Measurements from ENCODE around the gene RASGRP2.

DNA sequence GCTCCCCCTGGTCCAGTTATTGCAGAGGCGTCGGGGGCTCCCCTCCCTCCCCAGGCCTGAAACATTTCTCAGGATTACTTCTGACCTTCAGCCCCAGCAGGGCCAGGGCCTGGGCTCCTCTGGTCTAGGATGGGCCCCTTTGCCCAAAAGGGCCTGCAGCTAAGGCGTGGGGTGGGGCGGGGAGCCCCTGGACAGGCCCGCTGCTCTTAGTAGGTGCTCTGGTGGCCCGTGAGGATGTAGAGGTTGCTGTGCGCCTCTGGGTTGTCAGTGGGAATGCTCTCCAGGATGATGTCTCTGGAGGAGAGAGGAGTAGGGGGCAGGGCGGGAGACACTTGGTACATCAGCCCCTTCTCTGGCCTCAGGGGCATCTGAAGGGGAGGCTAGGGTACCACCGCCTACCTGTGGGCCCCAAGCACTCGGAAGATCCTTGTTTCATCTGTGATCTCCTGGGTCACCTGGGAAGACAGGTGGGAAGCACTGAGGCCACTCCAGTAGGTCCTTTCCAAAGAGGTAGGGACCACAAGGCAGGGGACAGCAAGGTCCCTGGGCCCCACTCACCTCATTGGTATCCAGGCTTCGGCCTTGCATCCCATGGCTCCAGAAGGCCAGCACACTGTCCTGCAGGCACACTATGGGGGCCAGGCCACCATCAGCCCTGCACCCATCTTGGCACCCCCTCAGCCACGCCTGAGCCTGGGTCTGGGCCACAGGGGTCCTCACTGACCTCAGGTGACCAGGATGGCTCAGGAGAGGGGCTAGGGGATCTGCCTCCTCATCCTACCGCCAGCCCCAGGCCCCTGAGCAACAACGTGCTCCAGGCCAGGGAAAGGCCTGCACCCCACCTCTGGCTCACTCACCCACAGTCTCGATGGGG lies 45.6 kb upstream of the RASGRP2 start:
- TF ChIP-seq POLR2AphosphoS5 (IDR thresholded peaks at IDR 0.05; ENCODE audit: low read depth, low read length) (no peak), POLR2A (IDR thresholded peaks at IDR 0.05; ENCODE audit: low read depth, low read length) (no peak), TAF1 (IDR thresholded peaks at IDR 0.05; ENCODE audit: low read depth, low read length) (no peak), PAX5 (IDR thresholded peaks at IDR 0.05; ENCODE audit: insufficient read depth, low read length, severe bottlenecking) (no peak)
